ENCODE measurements around the gene DOCK10.

DOCK10 gene

GRCh38 chr2:225025917-225026571, 16.2 kb downstream of the DOCK10 start:
- no peak overlapping the region for H3K27ac ChIP-seq (ENCODE audit: extremely low read depth, low read depth, low read length)
- no peaks in the 10 kb centered on the region for H3K4me1 ChIP-seq (ENCODE audit: control insufficient read depth, insufficient read depth, low read length)
- TF ChIP-seq ZBTB1 (tag by site-specific recombination; IDR thresholded peaks at IDR 0.05) = no peak
- no peak for TF ChIP-seq KLF1 (tag by site-specific recombination; IDR thresholded peaks at IDR 0.05)
- no peak for TF ChIP-seq ZNF10 (tag by site-specific recombination; IDR thresholded peaks at IDR 0.05)
- TF ChIP-seq YY2 (tag by site-specific recombination; IDR thresholded peaks at IDR 0.05) = no peak
- no peak for TF ChIP-seq ZNF335 (tag by site-specific recombination; conservative IDR thresholded peaks at IDR 0.05)
- no peak for TF ChIP-seq MZF1 (tag by site-specific recombination; IDR thresholded peaks at IDR 0.05; ENCODE audit: borderline replicate concordance)
- no peak for TF ChIP-seq ZNF544 (tag by site-specific recombination; IDR thresholded peaks at IDR 0.05)
- TF ChIP-seq ZNF202 (tag by site-specific recombination; IDR thresholded peaks at IDR 0.05; ENCODE audit: borderline replicate concordance) = no peak
- no peak for TF ChIP-seq ZNF626 (tag by site-specific recombination; IDR thresholded peaks at IDR 0.05)
- no peak for TF ChIP-seq ZNF214 (tag by site-specific recombination; IDR thresholded peaks at IDR 0.05; ENCODE audit: borderline replicate concordance)
- TF ChIP-seq ZNF837 (tag by site-specific recombination; IDR thresholded peaks at IDR 0.05) = no peak
- TF ChIP-seq ZNF830 (tag by site-specific recombination; IDR thresholded peaks at IDR 0.05; ENCODE audit: low read depth) = no peak
- no peak for TF ChIP-seq KLF10 (tag by site-specific recombination; IDR thresholded peaks at IDR 0.05)
- no peak for TF ChIP-seq ZBTB26 (tag by site-specific recombination; optimal IDR thresholded peaks at IDR 0.05)
- no peak for TF ChIP-seq ZNF529 (tag by site-specific recombination; IDR thresholded peaks at IDR 0.05; ENCODE audit: insufficient replicate concordance)
- TF ChIP-seq ZNF292 (tag by site-specific recombination; IDR thresholded peaks at IDR 0.05; ENCODE audit: borderline replicate concordance, low read depth) = no peak
- no peaks in the 10 kb centered on the region for H3K9me3 ChIP-seq (ENCODE audit: control insufficient read depth, insufficient read depth, low read depth, low read length)
- H3K36me3 ChIP-seq (ENCODE audit: control insufficient read depth in 2 of 2, insufficient read depth in 1 of 2, low read length in 2 of 2) = no peaks in the 10 kb centered on the region
- ChIA-PET POLR2A (no interaction called here), CTCF (interaction anchor here (0.6 to 1.2 kb wide), 2 partner anchors 24 to 1547 kb away, joined by 3 to 4 read pairs; no protein-coding TSS in a partner anchor)
- H3K4me3 ChIP-seq (ENCODE audit: low read depth, low read length) = no peak overlapping the region

- POLR2A ChIA-PET = no interaction called here
- H3K4me1 ChIP-seq (ENCODE audit: control insufficient read depth, insufficient read depth, low read length) = no peaks in the 10 kb centered on the region
- CTCF ChIA-PET = interaction anchor here (0.7 kb wide), 1 partner anchor 313 kb away, joined by 3 read pairs; no protein-coding TSS in a partner anchor
- no peaks in the 10 kb centered on the region for H3K36me3 ChIP-seq (ENCODE audit: control insufficient read depth in 2 of 2, insufficient read depth in 1 of 2, low read length in 2 of 2)
- no peak overlapping the region for H3K27ac ChIP-seq (ENCODE audit: extremely low read depth, low read depth, low read length)
- H3K4me3 ChIP-seq (ENCODE audit: low read depth, low read length) = no peak overlapping the region
- no peaks in the 10 kb centered on the region for H3K9me3 ChIP-seq (ENCODE audit: control insufficient read depth, insufficient read depth, low read depth, low read length)
- TF ChIP-seq PATZ1 (tag by site-specific recombination; IDR thresholded peaks at IDR 0.05) = no peak
- TF ChIP-seq ZNF2 (tag by site-specific recombination; IDR thresholded peaks at IDR 0.05) = no peak
- TF ChIP-seq ZNF571 (tag by site-specific recombination; IDR thresholded peaks at IDR 0.05) = no peak
- TF ChIP-seq SP3 (tag by site-specific recombination; IDR thresholded peaks at IDR 0.05) = no peak
- no peak for TF ChIP-seq ZNF596 (tag by site-specific recombination; IDR thresholded peaks at IDR 0.05)
- TF ChIP-seq ZBTB26 (tag by site-specific recombination; optimal IDR thresholded peaks at IDR 0.05) = no peak
- TF ChIP-seq YY1 (tag by site-specific recombination; IDR thresholded peaks at IDR 0.05) = no peak
- no peak for TF ChIP-seq HOXA7 (CRISPR knock-in tag; IDR thresholded peaks at IDR 0.05; ENCODE audit: borderline replicate concordance)
- TF ChIP-seq ZNF621 (tag by site-specific recombination; IDR thresholded peaks at IDR 0.05) = no peak
- TF ChIP-seq SCRT1 (tag by site-specific recombination; IDR thresholded peaks at IDR 0.05; ENCODE audit: borderline replicate concordance) = no peak
- no peak for TF ChIP-seq ZNF777 (tag by site-specific recombination; IDR thresholded peaks at IDR 0.05; ENCODE audit: borderline replicate concordance)
- TF ChIP-seq OSR2 (tag by site-specific recombination; IDR thresholded peaks at IDR 0.05) = no peak
- no peak for TF ChIP-seq ZBTB8A (tag by site-specific recombination; IDR thresholded peaks at IDR 0.05)
- TF ChIP-seq ZNF558 (tag by site-specific recombination; IDR thresholded peaks at IDR 0.05) = no peak
- no peak for TF ChIP-seq MZF1 (tag by site-specific recombination; IDR thresholded peaks at IDR 0.05; ENCODE audit: borderline replicate concordance)
Measured at GRCh38 chr2:225022188-225022587, 20.1 kb downstream of the DOCK10 start.
